SK-N-SH (cell line): ENCODE data around the gene CHD2. TPM values are rescaled to one million over a fixed set of nuclear protein-coding genes. Genes with fewer than 3 reads are reported as not detected.

Source experiments
- CTCF ChIA-PET: fragments of 300-600, 350-600 bp; formaldehyde crosslinking; extraction: SDS; loops from one replicate; lab custom pipeline; 2021; lab: Yijun Ruan, JAX
- POLR2A ChIA-PET: fragments of 350-600 bp; sonication (Branson Sonifier 250); formaldehyde crosslinking; extraction: SDS; loops from one replicate; lab custom pipeline; 2020; ENCODE audit warnings: antibody characterized with exemption, inconsistent platforms; lab: Yijun Ruan, JAX
- DNase-seq: peaks from one replicate; pipeline ENCODE4 v3.0.0; 2012
- H2AFZ ChIP-seq: fragments of 200-600 bp; sonication (generic); 2 replicates; pipeline ENCODE4 v1.8.1; 2016; ENCODE audit warnings: antibody characterized with exemption, mild to moderate bottlenecking, low read depth
- H3F3A ChIP-seq: fragments of 200-600 bp; sonication (generic); replicated peaks from 2 replicates; pipeline ENCODE3; 2016; ENCODE audit warnings: antibody characterized with exemption, mild to moderate bottlenecking; ENCODE audit not compliant: insufficient read depth
- H3K27ac ChIP-seq, 2 experiments: fragments of 200-500 bp in 1 of 2; fragments of 200-600 bp in 1 of 2; sonication (Bioruptor generic) in 1 of 2; sonication (generic), shearing (Covaris generic) in 1 of 2; 2 replicates each; pipeline versions ENCODE4 v1.5.1 to v1.6.1; 2014 to 2016; ENCODE audit warnings: low read depth in 2 of 2, inconsistent platforms in 1 of 2, low read length in 1 of 2, mild to moderate bottlenecking in 1 of 2, mixed read lengths in 1 of 2
- H3K27me3 ChIP-seq: fragments of 200-600 bp; sonication (generic), shearing (Covaris generic); 2 replicates; pipeline ENCODE4 v1.6.1; 2016; ENCODE audit warnings: mixed run types; ENCODE audit not compliant: insufficient read depth
- H3K36me3 ChIP-seq, 2 experiments: fragments of 200-500 bp in 1 of 2; fragments of 200-600 bp in 1 of 2; sonication (Bioruptor generic) in 1 of 2; sonication (generic) in 1 of 2; replicated peaks in 1 of 2; 2 replicates each; pipeline versions ENCODE3 to v1.5.1; 2014 to 2016; ENCODE audit warnings: low read length in 1 of 2, mild to moderate bottlenecking in 1 of 2; ENCODE audit not compliant: insufficient read depth in 2 of 2, control insufficient read depth in 1 of 2
- H3K4me1 ChIP-seq, 2 experiments: fragments of 200-500 bp in 1 of 2; fragments of 200-600 bp in 1 of 2; sonication (Bioruptor generic) in 1 of 2; sonication (generic), shearing (Covaris generic) in 1 of 2; 2 replicates each; pipeline versions ENCODE4 v1.5.1 to v1.6.1; 2014 to 2016; ENCODE audit warnings: low read depth in 1 of 2, low read length in 1 of 2, mixed run types in 1 of 2; ENCODE audit not compliant: insufficient read depth in 2 of 2, control insufficient read depth in 1 of 2
- H3K4me2 ChIP-seq: fragments of 200-600 bp; sonication (generic), shearing (Covaris generic); 2 replicates; pipeline ENCODE4 v1.6.1; 2017; ENCODE audit warnings: mixed run types
- H3K4me3 ChIP-seq, 2 experiments: fragments of 200-500 bp in 1 of 2; fragments of 200-600 bp in 1 of 2; sonication (Bioruptor generic) in 1 of 2; sonication (generic), shearing (Covaris generic) in 1 of 2; 2 replicates each; pipeline versions ENCODE4 v1.5.1 to v1.8.1; 2014 to 2016; ENCODE audit warnings: low read depth in 2 of 2, inconsistent platforms in 1 of 2, low read length in 1 of 2, mild to moderate bottlenecking in 1 of 2, mixed read lengths in 1 of 2, moderate library complexity in 1 of 2
- H3K79me2 ChIP-seq: fragments of 200-600 bp; sonication (generic); 2 replicates; pipeline ENCODE4 v1.8.1; 2017; ENCODE audit warnings: mild to moderate bottlenecking; ENCODE audit not compliant: insufficient read depth
- H3K9ac ChIP-seq: fragments of 200-600 bp; sonication (generic); 2 replicates; pipeline ENCODE4 v1.6.1; 2017; ENCODE audit warnings: mixed run types
- H3K9me2 ChIP-seq: fragments of 200-600 bp; sonication (generic); 2 replicates; pipeline ENCODE4 v1.6.1; 2017; ENCODE audit warnings: mixed run types
- H3K9me3 ChIP-seq: fragments of 200-600 bp; sonication (generic); 2 replicates; pipeline ENCODE4 v1.6.1; 2017; ENCODE audit warnings: mixed run types, mild to moderate bottlenecking, moderate library complexity
- H4K20me1 ChIP-seq: fragments of 200-600 bp; sonication (generic); 2 replicates; pipeline ENCODE4 v1.6.1; 2017; ENCODE audit warnings: mild to moderate bottlenecking, mixed run types; ENCODE audit not compliant: insufficient read depth
- EZH2phosphoT487 ChIP-seq: fragments of 200-600 bp; sonication (generic); IDR thresholded peaks from 2 replicates; pipeline ENCODE4 v1.6.1; 2017; ENCODE audit warnings: low read depth, mixed run types, mild to moderate bottlenecking, antibody characterized with exemption, moderate library complexity, borderline replicate concordance
- MXI1 ChIP-seq: IDR thresholded peaks from 2 replicates; pipeline ENCODE4 v1.6.1; 2012; ENCODE audit warnings: mild to moderate bottlenecking, low read depth, low read length, improper control_type of control experiment
- NFIC ChIP-seq: IDR thresholded peaks from 2 replicates; pipeline ENCODE4 v1.4.0; 2012; ENCODE audit warnings: borderline replicate concordance
- PBX3 ChIP-seq: IDR thresholded peaks from 2 replicates; pipeline ENCODE4; 2012
- POLR2AphosphoS5 ChIP-seq: IDR thresholded peaks from 2 replicates; pipeline ENCODE4 v1.6.1; 2012; ENCODE audit warnings: low read depth, low read length
- REST ChIP-seq: IDR thresholded peaks from 2 replicates; pipeline ENCODE4 v1.6.1; 2012; ENCODE audit warnings: mild to moderate bottlenecking, low read depth, low read length, moderate library complexity
- SMC3 ChIP-seq: IDR thresholded peaks from 2 replicates; pipeline ENCODE4 v1.6.1; 2012; ENCODE audit warnings: low read depth, low read length, improper control_type of control experiment
- TAF1 ChIP-seq: IDR thresholded peaks from 2 replicates; pipeline ENCODE4 v1.6.1; 2012; ENCODE audit warnings: low read depth, mild to moderate bottlenecking, low read length, moderate library complexity, borderline replicate concordance
- YY1 ChIP-seq: IDR thresholded peaks from 2 replicates; pipeline ENCODE4 v1.4.0; 2012; ENCODE audit warnings: low read depth, mild to moderate bottlenecking
- WGBS: methylation state at CpG from one replicate; pipeline ENCODE4 v1.1.6; 2017; ENCODE audit warnings: low lambda C conversion rate; 5-methylcytosine and 5-hydroxymethylcytosine counted together
- polyA plus RNA-seq, 3 experiments: library from polyadenylated mRNA; depleted of rRNA; stranded (reverse); fragments of >200 nt; gene quantifications; 2 replicates each; pipeline ENCODE4 v1.2.3, GENCODE V29; 2012
- TF ChIP-seq, protein P1 (sequence below): IDR thresholded peaks from 2 replicates; pipeline ENCODE4 v1.4.0; 2012; ENCODE audit warnings: low read depth, borderline replicate concordance

The CHD2 gene
- polyA plus RNA-seq, 1 of the 3 experiments (the other 2 are of a cell fraction), result 25.3 TPM

- WGBS, result 90% methylated on average over 6 of the region's 6 CpGs
- H4K20me1 ChIP-seq, result peaks cover 26% of the 10 kb centered on the region
- H3K27me3 ChIP-seq, result no peaks in the 10 kb centered on the region
- DNase-seq, result no peak
- peak overlapping the region; percentile 86 for H3K4me2 ChIP-seq
- TF ChIP-seq YY1 (no peak), TAF1 (no peak)
- TF ChIP-seq, all 33 proteins: peak for 0
- H3K9me2 ChIP-seq, result no peaks in the 10 kb centered on the region
- H3K27ac ChIP-seq, result peak overlapping the region; percentile 98 to 99; a peak in 3 of 4 replicates
- H2AFZ ChIP-seq, result no peak overlapping the region
- CTCF ChIA-PET, result interaction anchor here (1.2 to 4.2 kb wide), 5 partner anchors 9 to 1211 kb away, joined by 3 to 33 read pairs (median 19); partner anchors contain the start of gene CHD2
- H3K9me3 ChIP-seq, result no peaks in the 10 kb centered on the region
- H3K79me2 ChIP-seq, result peaks cover 97% of the 10 kb centered on the region
- POLR2A ChIA-PET, result interaction anchor here (0.8 to 1.0 kb wide), 2 partner anchors 26 to 90 kb away, joined by 3 read pairs; no protein-coding TSS in a partner anchor
- H3K4me1 ChIP-seq, result peaks cover 30 to 37% of the 10 kb centered on the region in 2 experiments
- H3K4me3 ChIP-seq, result peak overlapping the region in 1 of 2 experiments; percentile 16; a peak in 2 of 4 replicates
- peaks cover 58% of the 10 kb centered on the region for H3F3A ChIP-seq
- H3K36me3 ChIP-seq, result peaks cover 7 to 21% of the 10 kb centered on the region in 2 experiments
- peak overlapping the region; percentile 91; the same call in 1 of the 2 replicates for H3K9ac ChIP-seq
Measured at GRCh38 chr15:92908713-92909057, 8.6 kb downstream of the CHD2 start.

GRCh38 chr15:92909136-92909781 is 9.1 kb downstream of the CHD2 start:
- ChIA-PET CTCF (interaction anchor here (1.2 to 4.2 kb wide), 4 partner anchors 8 to 1211 kb away, joined by 3 to 33 read pairs (median 22); no protein-coding TSS in a partner anchor), POLR2A (interaction anchor here (1.0 kb wide), 1 partner anchor 27 kb away, joined by 3 read pairs; no protein-coding TSS in a partner anchor)
- H3K4me1 ChIP-seq, result peaks cover 30 to 43% of the 10 kb centered on the region in 2 experiments
- H3K36me3 ChIP-seq, result peaks cover 7 to 20% of the 10 kb centered on the region in 2 experiments
- no peak for DNase-seq
- peaks cover 26% of the 10 kb centered on the region for H4K20me1 ChIP-seq
- TF ChIP-seq NFIC, result no peak
- TF ChIP-seq POLR2AphosphoS5, result 0 out of 2 replicates have a peak, but pooled peaks have one; percentile 12
- peak overlapping the region; percentile 20 to 99 for H3K27ac ChIP-seq
- WGBS, result 69% methylated on average over 7 of the region's 7 CpGs
- peaks cover 58% of the 10 kb centered on the region for H3F3A ChIP-seq
- no peak overlapping the region for H2AFZ ChIP-seq
- H3K27me3 ChIP-seq, result no peaks in the 10 kb centered on the region
- no peaks in the 10 kb centered on the region for H3K9me2 ChIP-seq
- H3K4me3 ChIP-seq, result peak overlapping the region in 1 of 2 experiments; percentile 16; a peak in 2 of 4 replicates
- H3K79me2 ChIP-seq, result peaks cover 99% of the 10 kb centered on the region
- no peaks in the 10 kb centered on the region for H3K9me3 ChIP-seq
- H3K9ac ChIP-seq, result peak overlapping the region; percentile 6; the same call in 1 of the 2 replicates
- peak overlapping the region; percentile 86 for H3K4me2 ChIP-seq

DNA sequence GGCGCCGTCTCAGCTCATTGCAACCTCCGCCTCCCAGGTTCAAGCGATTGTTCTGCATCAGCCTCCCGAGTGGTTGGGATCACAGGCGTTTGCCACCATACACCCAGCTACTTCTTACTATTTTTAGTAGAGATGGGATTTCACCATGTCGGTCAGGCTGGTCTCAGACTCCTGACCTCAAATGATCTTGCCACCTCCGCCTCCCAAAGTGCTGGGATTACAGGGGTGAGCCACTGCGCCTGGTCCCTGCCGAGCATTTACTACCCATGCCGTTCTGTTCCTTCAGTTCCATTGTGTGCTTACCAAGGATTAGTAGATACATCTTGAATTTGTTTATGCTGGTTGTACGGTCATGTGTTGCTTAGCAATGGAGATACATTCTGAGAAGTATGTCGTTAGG is 10.3 kb downstream of the CHD2 start:
- 91% methylated on average over 13 of the region's 13 CpGs for WGBS
- H3K27me3 ChIP-seq, result no peaks in the 10 kb centered on the region
- H3K9ac ChIP-seq, result no peak overlapping the region
- TF ChIP-seq EZH2phosphoT487, result no peak
- no peak for TF ChIP-seq PBX3
- TF ChIP-seq REST, result no peak
- TF ChIP-seq MXI1, result no peak
- TF ChIP-seq, protein P1, sequence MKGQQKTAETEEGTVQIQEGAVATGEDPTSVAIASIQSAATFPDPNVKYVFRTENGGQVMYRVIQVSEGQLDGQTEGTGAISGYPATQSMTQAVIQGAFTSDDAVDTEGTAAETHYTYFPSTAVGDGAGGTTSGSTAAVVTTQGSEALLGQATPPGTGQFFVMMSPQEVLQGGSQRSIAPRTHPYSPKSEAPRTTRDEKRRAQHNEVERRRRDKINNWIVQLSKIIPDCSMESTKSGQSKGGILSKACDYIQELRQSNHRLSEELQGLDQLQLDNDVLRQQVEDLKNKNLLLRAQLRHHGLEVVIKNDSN, result no peak
- TF ChIP-seq SMC3, result no peak
- POLR2A ChIA-PET, result interaction anchor here (1.0 kb wide), 1 partner anchor 28 kb away, joined by 3 read pairs; no protein-coding TSS in a partner anchor
- no peak overlapping the region for H2AFZ ChIP-seq
- no peaks in the 10 kb centered on the region for H3K9me3 ChIP-seq
- no peak overlapping the region for H3K4me3 ChIP-seq
- H3K27ac ChIP-seq, result peak overlapping the region in 1 of 2 experiments; percentile 99; a peak in 1 of 4 replicates
- no peaks in the 10 kb centered on the region for H3K9me2 ChIP-seq
- H3K4me2 ChIP-seq, result no peak overlapping the region
- H3F3A ChIP-seq, result peaks cover 62% of the 10 kb centered on the region
- CTCF ChIA-PET, result interaction anchor here (4.2 kb wide), 1 partner anchor 113 kb away, joined by 26 read pairs; no protein-coding TSS in a partner anchor
- peaks cover 7 to 20% of the 10 kb centered on the region in 2 experiments for H3K36me3 ChIP-seq
- H3K79me2 ChIP-seq, result peaks cover 100% of the 10 kb centered on the region
- peaks cover 25 to 50% of the 10 kb centered on the region in 2 experiments for H3K4me1 ChIP-seq
- H4K20me1 ChIP-seq, result peaks cover 26% of the 10 kb centered on the region
- no peak for DNase-seq
